Measurements from ENCODE around the gene PPFIA1. TPM values are rescaled to one million over a fixed set of nuclear protein-coding genes. Genes with fewer than 3 reads are reported as not detected.

PPFIA1 gene
- total RNA-seq, 1 donor from 2014 or later: 38.6 TPM

DNA sequence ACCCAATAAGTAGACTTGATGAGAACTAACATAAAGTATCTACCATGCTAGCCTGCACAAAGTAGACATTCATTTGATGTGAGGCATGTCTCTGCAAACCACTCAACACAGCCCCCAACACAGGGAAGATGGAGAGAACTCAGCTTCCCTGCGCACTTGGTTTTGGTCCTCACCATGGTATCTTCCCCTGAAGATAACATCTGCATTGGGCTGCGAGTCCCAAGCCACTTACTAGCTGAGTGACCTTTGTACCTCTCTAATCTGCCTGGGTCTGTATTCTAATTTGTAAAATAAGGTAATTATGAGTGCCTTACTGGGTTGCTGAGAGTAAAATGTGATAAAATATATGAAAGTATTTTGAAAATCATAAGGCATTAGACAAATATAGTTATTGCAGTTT lies 30.7 kb downstream of the PPFIA1 start:
- TF ChIP-seq CTCF (IDR thresholded peaks at IDR 0.05; ENCODE audit: insufficient read depth, low read length, poor library complexity, severe bottlenecking): no peak
- no peak overlapping the region for H3K4me3 ChIP-seq (ENCODE audit: low read depth, low read length)
- no peak for DNase-seq (ENCODE audit: low read depth)
- H3K27me3 ChIP-seq (ENCODE audit: control insufficient read depth, insufficient read depth, low read length): no peaks in the 10 kb centered on the region
- no peaks in the 10 kb centered on the region for H3K36me3 ChIP-seq (ENCODE audit: control insufficient read depth, insufficient read depth, low read length)

DNA sequence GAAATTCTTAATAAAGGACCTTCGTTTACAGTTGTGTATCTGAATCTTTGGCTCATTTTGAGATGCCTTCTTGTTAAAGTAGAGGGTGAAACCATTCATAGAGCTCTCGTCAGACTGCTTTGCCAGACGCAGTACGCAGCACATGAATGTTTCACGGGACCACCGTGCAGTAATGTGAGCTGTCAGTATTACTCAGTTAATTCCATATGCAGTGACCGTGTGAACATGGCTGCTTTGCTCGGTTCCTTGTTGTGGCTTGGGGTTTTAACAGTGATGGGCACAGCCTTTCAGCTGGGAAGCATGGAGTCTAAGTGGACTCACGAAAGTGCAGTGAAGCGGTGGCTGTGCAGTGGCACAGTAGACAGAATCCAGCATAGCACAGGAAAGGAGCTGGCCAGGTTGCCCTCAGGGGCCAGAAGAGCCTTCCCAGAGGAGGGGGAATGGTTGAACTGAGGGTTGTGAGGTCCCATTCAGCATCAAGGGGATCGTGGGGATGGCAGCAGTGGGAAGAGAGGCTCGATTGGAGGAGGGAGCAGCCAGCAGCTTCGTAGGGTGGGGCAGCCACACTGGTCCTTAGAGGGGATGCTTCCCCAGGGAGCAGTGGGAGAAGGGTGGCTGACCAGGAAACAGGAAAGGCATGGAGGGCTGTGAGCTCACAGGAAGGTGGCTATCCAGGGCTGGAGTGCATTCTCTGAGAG lies 31.4 kb downstream of the PPFIA1 start:
- no peak for TF ChIP-seq CTCF (IDR thresholded peaks at IDR 0.05; ENCODE audit: insufficient read depth, low read length, poor library complexity, severe bottlenecking)
- Histone ChIP-seq H3K27me3 (ENCODE audit: control insufficient read depth, insufficient read depth, low read length) (no peaks in the 10 kb centered on the region), H3K36me3 (ENCODE audit: control insufficient read depth, insufficient read depth, low read length) (no peaks in the 10 kb centered on the region)

DNA sequence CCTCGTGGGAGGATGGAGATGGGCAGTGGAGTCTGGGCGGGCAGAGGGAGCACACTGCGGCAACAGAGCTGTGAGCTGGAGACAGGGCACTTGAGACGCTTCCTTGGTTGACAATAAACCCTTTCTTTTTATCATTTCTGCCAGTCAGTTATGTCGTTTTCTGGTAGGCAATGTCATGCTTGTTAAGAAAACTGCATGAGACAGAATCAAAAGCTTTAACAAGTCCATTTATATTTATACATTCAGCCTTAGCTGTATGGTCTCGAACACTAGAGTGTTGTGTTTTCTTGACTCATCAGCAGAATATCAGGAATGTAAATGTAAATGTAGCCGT lies 31.9 kb downstream of the PPFIA1 start:
- DNase-seq (ENCODE audit: low read depth): no peak
- Histone ChIP-seq H3K27me3 (ENCODE audit: control insufficient read depth, insufficient read depth, low read length) (no peaks in the 10 kb centered on the region), H3K36me3 (ENCODE audit: control insufficient read depth, insufficient read depth, low read length) (no peaks in the 10 kb centered on the region), H3K4me3 (ENCODE audit: low read depth, low read length) (no peak overlapping the region)
- TF ChIP-seq CTCF (IDR thresholded peaks at IDR 0.05; ENCODE audit: insufficient read depth, low read length, poor library complexity, severe bottlenecking): no peak

More for the DNA sequence above, 31.4 kb downstream of the PPFIA1 start:
- H3K4me3 ChIP-seq (ENCODE audit: low read depth, low read length): no peak overlapping the region
- DNase-seq (ENCODE audit: low read depth): no peak

DNA sequence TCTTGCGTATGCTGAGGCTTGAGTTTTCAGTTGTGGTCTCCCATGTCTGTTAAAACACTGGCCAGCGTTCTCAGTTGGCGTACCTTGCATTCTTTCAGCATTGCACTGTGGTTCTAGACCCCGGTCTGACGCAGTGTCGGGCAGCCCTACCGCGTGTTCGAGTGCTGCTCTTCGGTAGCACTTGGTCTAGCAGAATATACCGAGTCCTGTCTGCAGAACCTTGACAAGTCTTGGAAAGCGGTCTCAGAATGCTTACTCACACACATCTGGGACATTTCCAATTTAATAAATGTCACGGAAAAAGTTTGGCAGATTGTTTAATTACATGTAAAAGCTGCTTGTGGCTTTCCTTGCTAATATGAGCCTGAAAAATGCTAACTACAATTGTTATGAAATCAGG lies 32.6 kb downstream of the PPFIA1 start:
- TF ChIP-seq CTCF (IDR thresholded peaks at IDR 0.05; ENCODE audit: insufficient read depth, low read length, poor library complexity, severe bottlenecking): no peak
- Histone ChIP-seq H3K36me3 (ENCODE audit: control insufficient read depth, insufficient read depth, low read length) (no peaks in the 10 kb centered on the region), H3K4me3 (ENCODE audit: low read depth, low read length) (no peak overlapping the region), H3K27me3 (ENCODE audit: control insufficient read depth, insufficient read depth, low read length) (no peaks in the 10 kb centered on the region)
- DNase-seq (ENCODE audit: low read depth): no peak

- no peak for DNase-seq (ENCODE audit: low read depth)
- Histone ChIP-seq H3K4me3 (ENCODE audit: low read depth, low read length) (no peak overlapping the region), H3K36me3 (ENCODE audit: control insufficient read depth, insufficient read depth, low read length) (no peaks in the 10 kb centered on the region), H3K27me3 (ENCODE audit: control insufficient read depth, insufficient read depth, low read length) (no peaks in the 10 kb centered on the region)
- TF ChIP-seq CTCF (IDR thresholded peaks at IDR 0.05; ENCODE audit: insufficient read depth, low read length, poor library complexity, severe bottlenecking): no peak
Measured at GRCh38 chr11:70304208-70304603, 33.7 kb downstream of the PPFIA1 start.

GRCh38 chr11:70305501-70305900 lies 35.0 kb downstream of the PPFIA1 start:
- DNase-seq (ENCODE audit: low read depth): no peak
- Histone ChIP-seq H3K27me3 (ENCODE audit: control insufficient read depth, insufficient read depth, low read length) (no peaks in the 10 kb centered on the region), H3K4me3 (ENCODE audit: low read depth, low read length) (no peak overlapping the region), H3K36me3 (ENCODE audit: control insufficient read depth, insufficient read depth, low read length) (no peaks in the 10 kb centered on the region)
- TF ChIP-seq CTCF (IDR thresholded peaks at IDR 0.05; ENCODE audit: insufficient read depth, low read length, poor library complexity, severe bottlenecking): no peak
